A549 (cell line): Measurements from ENCODE around the gene ARSJ. TPM values are rescaled to one million over a fixed set of nuclear protein-coding genes. Genes with fewer than 3 reads are reported as not detected.

Experiments
- ATAC-seq, 2 experiments: fragments of 200-7000 bp in 1 of 2; fragments of >200 bp in 1 of 2; cut with Nextera tagmentation in 1 of 2; cut with Tn5 transposase in 1 of 2; 3 replicates each; pipeline versions ENCODE4 v1.8.0 to v1.9.1; 2018 to 2020; ENCODE audit warnings: mild to moderate bottlenecking in 1 of 2, moderate library complexity in 1 of 2
- CTCF ChIA-PET: fragments of 300-600 bp; sonication (Branson Sonifier 250); formaldehyde crosslinking; extraction: SDS; loops from one replicate; lab custom pipeline; 2021; ENCODE audit warnings: antibody characterized with exemption, inconsistent platforms; lab: Yijun Ruan, JAX
- POLR2A ChIA-PET: fragments of 350-600 bp; formaldehyde crosslinking; extraction: SDS; loops from one replicate; lab custom pipeline; 2021; ENCODE audit warnings: antibody characterized with exemption, inconsistent platforms; lab: Yijun Ruan, JAX
- DNase-seq, 2 experiments: peaks; one replicate each; pipeline versions ENCODE4 v3.0.0 to v3.0.0-alpha.2; 2011 to 2016; ENCODE audit warnings: low read depth in 1 of 2, low spot score in 1 of 2
- FAIRE-seq: peaks from 2 replicates; lab custom pipeline; 2011; peaks lifted over from hg19 to GRCh38; lab: Jason Lieb, UNC
- H3K27ac ChIP-seq, 2 experiments: fragments of >200 bp; sonication (Bioruptor Twin); formaldehyde crosslinking; 3 replicates each; pipeline ENCODE4 v1.5.1; 2016 to 2017
- H3K4me1 ChIP-seq: fragments of >200 bp; sonication (Bioruptor Twin); formaldehyde crosslinking; 3 replicates; pipeline ENCODE4 v1.6.1; 2016
- H3K4me2 ChIP-seq: fragments of >200 bp; sonication (Bioruptor Twin); formaldehyde crosslinking; 3 replicates; pipeline ENCODE4 v1.6.1; 2016
- H3K4me3 ChIP-seq: fragments of >200 bp; sonication (Bioruptor Twin); formaldehyde crosslinking; 3 replicates; pipeline ENCODE4 v1.5.1; 2016
- H3K9me3 ChIP-seq: fragments of >200 bp; sonication (Bioruptor Twin); formaldehyde crosslinking; 3 replicates; pipeline ENCODE4 v1.6.1; 2016
- CEBPB ChIP-seq, 2 experiments: fragments of >200 bp in 1 of 2; sonication (Bioruptor Twin) in 1 of 2; formaldehyde crosslinking in 1 of 2; IDR thresholded peaks; 2 replicates each; pipeline ENCODE4 v1.6.1; 2012 to 2016
- CHD2 ChIP-seq: fragments of 150-350 bp; IDR thresholded peaks from 2 replicates; pipeline ENCODE4 v1.6.1; 2014; ENCODE audit warnings: low read length; ENCODE audit not compliant: partially characterized antibody
- CHD4 ChIP-seq: fragments of 200-600 bp; sonication (generic); IDR thresholded peaks from 2 replicates; pipeline ENCODE4 v1.6.1; 2016; ENCODE audit warnings: antibody characterized with exemption, mild to moderate bottlenecking, borderline replicate concordance
- CTCF ChIP-seq: fragments of >200 bp; sonication (Bioruptor Twin); formaldehyde crosslinking; IDR thresholded peaks from 3 replicates; pipeline ENCODE4 v1.5.1; 2016
- E2F6 ChIP-seq: IDR thresholded peaks from 2 replicates; pipeline ENCODE4 v1.6.1; 2012; ENCODE audit warnings: low read depth, borderline replicate concordance
- KDM1A ChIP-seq: fragments of 200-600 bp; sonication (generic); IDR thresholded peaks from 2 replicates; pipeline ENCODE4 v1.6.1; 2016; ENCODE audit warnings: low read depth, mild to moderate bottlenecking
- MAZ ChIP-seq: fragments of 150-350 bp; IDR thresholded peaks from 2 replicates; pipeline ENCODE4 v1.6.1; 2014; ENCODE audit warnings: antibody characterized with exemption, low read depth, low read length, borderline replicate concordance
- NFE2L2 ChIP-seq: fragments of 150-350 bp; conservative IDR thresholded peaks from 2 replicates; pipeline ENCODE4 v1.6.1; 2014; ENCODE audit warnings: low read length
- POLR2A ChIP-seq: IDR thresholded peaks from 2 replicates; pipeline ENCODE4 v1.6.1; 2012; ENCODE audit warnings: mild to moderate bottlenecking, low read length
- POLR2AphosphoS2 ChIP-seq: conservative IDR thresholded peaks from 2 replicates; pipeline ENCODE4 v1.6.1; 2012; ENCODE audit warnings: low read length, improper control_type of control experiment, inconsistent platforms
- RAD21 ChIP-seq, 2 experiments: fragments of >200 bp in 1 of 2; sonication (Bioruptor Twin) in 1 of 2; formaldehyde crosslinking in 1 of 2; IDR thresholded peaks in 1 of 2; conservative IDR thresholded peaks in 1 of 2; 2 replicates in 1 of 2; 3 replicates in 1 of 2; pipeline ENCODE4 v1.6.1; 2012 to 2018; ENCODE audit warnings: inconsistent platforms in 1 of 2
- RCOR1 ChIP-seq: fragments of 150-350 bp; IDR thresholded peaks from 2 replicates; pipeline ENCODE4 v1.6.1; 2014; ENCODE audit warnings: antibody characterized with exemption, low read length, low read depth
- REST ChIP-seq: fragments of 200-600 bp; sonication (generic); IDR thresholded peaks from 2 replicates; pipeline ENCODE4 v1.6.1; 2016; ENCODE audit warnings: antibody characterized with exemption, mild to moderate bottlenecking, moderate library complexity
- RFX5 ChIP-seq: fragments of 450-650 bp; IDR thresholded peaks from 2 replicates; pipeline ENCODE4 v1.7.1; 2014; ENCODE audit warnings: antibody characterized with exemption, mild to moderate bottlenecking, moderate library complexity
- SMC3 ChIP-seq: fragments of >200 bp; sonication (Bioruptor Twin); formaldehyde crosslinking; IDR thresholded peaks from 3 replicates; pipeline ENCODE4 v1.6.1; 2018; ENCODE audit warnings: inconsistent platforms
- SREBF2 ChIP-seq: fragments of 450-650 bp; IDR thresholded peaks from 2 replicates; pipeline ENCODE4 v1.6.1; 2014; ENCODE audit warnings: mild to moderate bottlenecking, moderate library complexity
- WGBS: methylation state at CpG from one replicate; pipeline ENCODE4 v1.1.6; 2017; ENCODE audit errors: missing lambda C conversion rate; 5-methylcytosine and 5-hydroxymethylcytosine counted together
- polyA plus RNA-seq, 4 experiments: library from polyadenylated mRNA; depleted of rRNA in 3 of 4; stranded (reverse); fragments of >200 nt; fragmentation: RNase III in 1 of 4; extraction: RNeasy Plus Mini Kit Qiagen cat#74134 plus additional on column Dnase treatment in 1 of 4; gene quantifications; 2 replicates in 3 of 4; 3 replicates in 1 of 4; pipeline ENCODE4 v1.2.3, GENCODE V29; 2011 to 2017
- TF ChIP-seq, protein P1 (sequence below): IDR thresholded peaks from 2 replicates; pipeline ENCODE4 v1.6.1; 2012
- TF ChIP-seq, protein P2 (sequence below): fragments of >200 bp; sonication (Bioruptor Twin); formaldehyde crosslinking; IDR thresholded peaks from 2 replicates; pipeline ENCODE4 v1.6.1; 2016
- TF ChIP-seq, protein P3 (sequence below): fragments of 250-450 bp; sonication (Bioruptor Pico); IDR thresholded peaks from 2 replicates; pipeline ENCODE4 v1.5.0; 2020; ENCODE audit warnings: low read depth, mild to moderate bottlenecking, moderate library complexity

ARSJ gene
- polyA plus RNA-seq, 2 of the 4 experiments (the other 2 are of a cell fraction), result 3.0 to 8.6 TPM

DNA sequence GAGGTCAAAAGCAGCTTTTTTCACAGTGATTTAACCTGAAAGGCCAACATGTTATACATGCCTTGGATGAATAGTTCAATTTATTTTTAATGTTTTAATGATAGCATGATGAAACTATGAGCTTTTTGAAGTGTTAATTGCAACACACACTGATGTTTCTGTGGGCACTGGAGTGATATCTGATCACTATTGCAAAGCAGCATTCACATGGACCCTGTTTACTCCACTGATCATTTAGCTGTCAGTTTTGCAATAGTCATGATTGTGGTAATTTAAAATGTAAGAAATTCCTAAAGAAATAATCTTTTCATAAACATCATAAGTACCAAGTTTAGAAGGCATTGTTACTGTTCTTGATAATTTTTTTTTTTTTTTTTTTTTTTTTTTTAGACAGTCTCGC, 74.1 kb downstream of the ARSJ start:
- TF ChIP-seq RFX5, result no peak
- TF ChIP-seq E2F6, result no peak
- TF ChIP-seq CEBPB (IDR thresholded peaks at IDR 0.05), result no peak
- TF ChIP-seq CHD2, result no peak
- no peak for TF ChIP-seq RAD21 (conservative IDR thresholded peaks at IDR 0.05 in 1 of 2, IDR thresholded peaks at IDR 0.05 in 1 of 2)
- TF ChIP-seq, protein P1, sequence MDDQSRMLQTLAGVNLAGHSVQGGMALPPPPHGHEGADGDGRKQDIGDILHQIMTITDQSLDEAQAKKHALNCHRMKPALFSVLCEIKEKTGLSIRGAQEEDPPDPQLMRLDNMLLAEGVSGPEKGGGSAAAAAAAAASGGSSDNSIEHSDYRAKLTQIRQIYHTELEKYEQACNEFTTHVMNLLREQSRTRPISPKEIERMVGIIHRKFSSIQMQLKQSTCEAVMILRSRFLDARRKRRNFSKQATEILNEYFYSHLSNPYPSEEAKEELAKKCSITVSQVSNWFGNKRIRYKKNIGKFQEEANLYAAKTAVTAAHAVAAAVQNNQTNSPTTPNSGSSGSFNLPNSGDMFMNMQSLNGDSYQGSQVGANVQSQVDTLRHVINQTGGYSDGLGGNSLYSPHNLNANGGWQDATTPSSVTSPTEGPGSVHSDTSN, result no peak
- no peak for TF ChIP-seq SMC3
- no peak for TF ChIP-seq MAZ
- no peak for TF ChIP-seq POLR2AphosphoS2
- TF ChIP-seq KDM1A, result no peak
- no peak for TF ChIP-seq RCOR1
- no peak for TF ChIP-seq POLR2A
- TF ChIP-seq CHD4, result no peak
- no peak for TF ChIP-seq NFE2L2
- no peak for TF ChIP-seq REST
- DNase-seq (no peak), ATAC-seq (no peak), FAIRE-seq (no peak)
- Histone ChIP-seq H3K4me2 (no peak overlapping the region), H3K9me3 (no peaks in the 10 kb centered on the region), H3K4me3 (no peak overlapping the region), H3K27ac (no peak overlapping the region), H3K4me1 (no peaks in the 10 kb centered on the region)
- 100% methylated on average over 1 of the region's 1 CpG for WGBS
- POLR2A ChIA-PET, result no interaction called here
- CTCF ChIA-PET, result no interaction called here

GRCh38 chr4:113904877-113905276, 74.6 kb downstream of the ARSJ start:
- TF ChIP-seq, protein P2, sequence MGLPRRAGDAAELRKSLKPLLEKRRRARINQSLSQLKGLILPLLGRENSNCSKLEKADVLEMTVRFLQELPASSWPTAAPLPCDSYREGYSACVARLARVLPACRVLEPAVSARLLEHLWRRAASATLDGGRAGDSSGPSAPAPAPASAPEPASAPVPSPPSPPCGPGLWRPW, result no peak
- no peak for TF ChIP-seq SREBF2
- no peak for TF ChIP-seq CTCF
- TF ChIP-seq, protein P3, sequence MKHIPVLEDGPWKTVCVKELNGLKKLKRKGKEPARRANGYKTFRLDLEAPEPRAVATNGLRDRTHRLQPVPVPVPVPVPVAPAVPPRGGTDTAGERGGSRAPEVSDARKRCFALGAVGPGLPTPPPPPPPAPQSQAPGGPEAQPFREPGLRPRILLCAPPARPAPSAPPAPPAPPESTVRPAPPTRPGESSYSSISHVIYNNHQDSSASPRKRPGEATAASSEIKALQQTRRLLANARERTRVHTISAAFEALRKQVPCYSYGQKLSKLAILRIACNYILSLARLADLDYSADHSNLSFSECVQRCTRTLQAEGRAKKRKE (CRISPR knock-in tag), result no peak
- TF ChIP-seq CHD2, result no peak
- no peak overlapping the region for H3K4me2 ChIP-seq
- H3K27ac ChIP-seq, result no peak overlapping the region
- DNase-seq, result no peak
- no peaks in the 10 kb centered on the region for H3K4me1 ChIP-seq
- no peak for FAIRE-seq
- ChIA-PET POLR2A (no interaction called here), CTCF (no interaction called here)
- ATAC-seq, result no peak
- WGBS, result 57% methylated on average over 1 of the region's 1 CpG
- H3K9me3 ChIP-seq, result no peaks in the 10 kb centered on the region
- no peak overlapping the region for H3K4me3 ChIP-seq
